Measurements from ENCODE around the gene TMEM117. TPM values are rescaled to one million over a fixed set of nuclear protein-coding genes. Genes with fewer than 3 reads are reported as not detected.

TMEM117 gene
- total RNA-seq, 2 experiments from 2014 or later, result 0.95 to 7.1 TPM

- POLR2A ChIA-PET, result no interaction called here
- TF ChIP-seq EZH2phosphoT487 (IDR thresholded peaks at IDR 0.05; ENCODE audit: borderline replicate concordance, low read depth, low read length), result no peak
- TF ChIP-seq CTCF (conservative IDR thresholded peaks at IDR 0.05; ENCODE audit: low read length), result no peak
- intact Hi-C loops (cut with micrococcal nuclease; ENCODE audit: unreplicated experiment), result no loop called here
- Histone ChIP-seq H3K4me3 (ENCODE audit: low read depth, low read length, poor library complexity, severe bottlenecking) (no peak overlapping the region), H3K9me2 (ENCODE audit: insufficient read depth, low read length) (no peaks in the 10 kb centered on the region), H3K4me2 (ENCODE audit: low read length) (no peak overlapping the region), H3K4me1 (ENCODE audit: insufficient read depth, low read length, poor library complexity, severe bottlenecking) (no peaks in the 10 kb centered on the region), H4K20me1 (ENCODE audit: insufficient read depth, low read length) (no peaks in the 10 kb centered on the region), H3K27ac (ENCODE audit: low read depth, low read length, poor library complexity, severe bottlenecking) (no peak overlapping the region), H3K36me3 (ENCODE audit: insufficient read depth, low read length) (no peaks in the 10 kb centered on the region), H2AFZ (ENCODE audit: low read length) (no peak overlapping the region), H3K9me3 (ENCODE audit: low read length) (no peaks in the 10 kb centered on the region), H3K79me2 (ENCODE audit: insufficient read depth, low read depth, low read length) (no peaks in the 10 kb centered on the region)
- no peak for DNase-seq (ENCODE audit: low spot score)
- CTCF ChIA-PET (ENCODE audit: unreplicated experiment), result no interaction called here
- BruUV-seq (replicated peaks), result no TSS peak
These were observed 521.6 kb downstream of the TMEM117 start for GRCh38 chr12:44357494-44357893.

GRCh38 chr12:44358636-44359035 lies 522.8 kb downstream of the TMEM117 start:
- H3K9me2 ChIP-seq (ENCODE audit: insufficient read depth, low read length), result no peaks in the 10 kb centered on the region
- no peaks in the 10 kb centered on the region for H4K20me1 ChIP-seq (ENCODE audit: insufficient read depth, low read length)
- intact Hi-C loops (cut with micrococcal nuclease; ENCODE audit: unreplicated experiment), result no loop called here
- H3K4me1 ChIP-seq (ENCODE audit: insufficient read depth, low read length, poor library complexity, severe bottlenecking), result no peaks in the 10 kb centered on the region
- H3K9me3 ChIP-seq (ENCODE audit: low read length), result no peaks in the 10 kb centered on the region
- TF ChIP-seq CTCF (conservative IDR thresholded peaks at IDR 0.05; ENCODE audit: low read length) (no peak), EZH2phosphoT487 (IDR thresholded peaks at IDR 0.05; ENCODE audit: borderline replicate concordance, low read depth, low read length) (no peak)
- no peaks in the 10 kb centered on the region for H3K36me3 ChIP-seq (ENCODE audit: insufficient read depth, low read length)
- H3K4me2 ChIP-seq (ENCODE audit: low read length), result no peak overlapping the region
- DNase-seq (ENCODE audit: low spot score), result no peak
- H3K4me3 ChIP-seq (ENCODE audit: low read depth, low read length, poor library complexity, severe bottlenecking), result no peak overlapping the region
- ChIA-PET POLR2A (interaction anchor here (1.2 kb wide), 1 partner anchor 17 kb away, joined by 3 read pairs; no protein-coding TSS in a partner anchor), CTCF (ENCODE audit: unreplicated experiment) (no interaction called here)
- no peaks in the 10 kb centered on the region for H3K79me2 ChIP-seq (ENCODE audit: insufficient read depth, low read depth, low read length)
- H3K27ac ChIP-seq (ENCODE audit: low read depth, low read length, poor library complexity, severe bottlenecking), result no peak overlapping the region
- H2AFZ ChIP-seq (ENCODE audit: low read length), result no peak overlapping the region
- BruUV-seq (replicated peaks), result no TSS peak

- POLR2A ChIA-PET, result no interaction called here
- H3K36me3 ChIP-seq (ENCODE audit: insufficient read depth, low read length), result no peaks in the 10 kb centered on the region
- H2AFZ ChIP-seq (ENCODE audit: low read length), result no peak overlapping the region
- intact Hi-C loops (cut with micrococcal nuclease; ENCODE audit: unreplicated experiment), result no loop called here
- H3K9me3 ChIP-seq (ENCODE audit: low read length), result no peaks in the 10 kb centered on the region
- no peak for DNase-seq (ENCODE audit: low spot score)
- H3K4me1 ChIP-seq (ENCODE audit: insufficient read depth, low read length, poor library complexity, severe bottlenecking), result no peaks in the 10 kb centered on the region
- BruUV-seq (replicated peaks), result no TSS peak
- no peak for TF ChIP-seq EZH2phosphoT487 (IDR thresholded peaks at IDR 0.05; ENCODE audit: borderline replicate concordance, low read depth, low read length)
- no peak for TF ChIP-seq CTCF (conservative IDR thresholded peaks at IDR 0.05; ENCODE audit: low read length)
- H3K9me2 ChIP-seq (ENCODE audit: insufficient read depth, low read length), result no peaks in the 10 kb centered on the region
- CTCF ChIA-PET (ENCODE audit: unreplicated experiment), result no interaction called here
- no peaks in the 10 kb centered on the region for H4K20me1 ChIP-seq (ENCODE audit: insufficient read depth, low read length)
- H3K27ac ChIP-seq (ENCODE audit: low read depth, low read length, poor library complexity, severe bottlenecking), result no peak overlapping the region
- no peak overlapping the region for H3K4me2 ChIP-seq (ENCODE audit: low read length)
- H3K79me2 ChIP-seq (ENCODE audit: insufficient read depth, low read depth, low read length), result no peaks in the 10 kb centered on the region
- no peak overlapping the region for H3K4me3 ChIP-seq (ENCODE audit: low read depth, low read length, poor library complexity, severe bottlenecking)
These were observed 527.1 kb downstream of the TMEM117 start for GRCh38 chr12:44362947-44363346.

Measured in OCI-LY7 (cell line).